Fibroblast of lung (primary cell): ENCODE results near the gene GABBR2. TPM values are rescaled to one million over a fixed set of nuclear protein-coding genes. Genes with fewer than 3 reads are reported as not detected.
"Not testable (repeated sequence)": the region's sequence is repeated elsewhere in the genome, so short reads cannot be mapped to it uniquely, and the experiment has no call there.

Experiments
- DNase-seq, 2 donors: peaks; one replicate each; pipeline versions ENCODE4 v3.0.0 to v3.0.0-alpha.2; 2010; ENCODE audit warnings: low read depth in 2 of 2
- H2AFZ ChIP-seq: 2 replicates; pipeline ENCODE4 v1.5.1; 2012; ENCODE audit warnings: low read length, control low read depth, inconsistent platforms
- H3K27ac ChIP-seq: 2 replicates; pipeline ENCODE4 v1.5.1; 2011; ENCODE audit warnings: low read length, control low read depth; ENCODE audit not compliant: insufficient read depth
- H3K27me3 ChIP-seq: 2 replicates; pipeline ENCODE4 v1.5.1; 2011; ENCODE audit warnings: mild to moderate bottlenecking, low read length; ENCODE audit not compliant: control insufficient read depth, insufficient read depth
- H3K36me3 ChIP-seq: 2 replicates; pipeline ENCODE4 v1.5.1; 2011; ENCODE audit warnings: low read length; ENCODE audit not compliant: control insufficient read depth, insufficient read depth
- H3K4me1 ChIP-seq: 2 replicates; pipeline ENCODE4 v1.5.1; 2011; ENCODE audit warnings: low read length; ENCODE audit not compliant: control insufficient read depth, insufficient read depth; ENCODE audit errors: extremely low read depth
- H3K4me2 ChIP-seq: 2 replicates; pipeline ENCODE4 v1.5.1; 2011; ENCODE audit warnings: low read length, control low read depth; ENCODE audit not compliant: insufficient read depth; ENCODE audit errors: extremely low read depth
- H3K4me3 ChIP-seq, 4 experiments: fragments of 200-600 bp in 1 of 4; sonication (generic) in 1 of 4; replicated peaks in 1 of 4; 2 replicates each; pipeline ENCODE4 v1.5.1; 2011 to 2016; ENCODE audit warnings: low read length in 4 of 4, low read depth in 3 of 4, mild to moderate bottlenecking in 3 of 4, control low read depth in 2 of 4, inconsistent platforms in 1 of 4, mixed read lengths in 1 of 4; ENCODE audit not compliant: insufficient read depth in 1 of 4; ENCODE audit errors: control extremely low read depth in 1 of 4
- H3K79me2 ChIP-seq: 2 replicates; pipeline ENCODE4 v1.5.1; 2012; ENCODE audit warnings: mild to moderate bottlenecking, low read length, inconsistent platforms; ENCODE audit not compliant: control insufficient read depth, insufficient read depth
- H3K9ac ChIP-seq: 2 replicates; pipeline ENCODE4 v1.5.1; 2011; ENCODE audit warnings: mild to moderate bottlenecking, low read length, control low read depth; ENCODE audit not compliant: insufficient read depth
- H3K9me3 ChIP-seq: 2 replicates; pipeline ENCODE4 v1.5.1; 2012; ENCODE audit warnings: low read depth, low read length; ENCODE audit not compliant: control insufficient read depth, insufficient read depth
- H4K20me1 ChIP-seq: 2 replicates; pipeline ENCODE4 v1.5.1; 2011; ENCODE audit warnings: low read length; ENCODE audit not compliant: control insufficient read depth, insufficient read depth; ENCODE audit errors: extremely low read depth
- CTCF ChIP-seq, 2 donors: IDR thresholded peaks in 1 of 2; conservative IDR thresholded peaks in 1 of 2; 1 replicate in 1 of 2; 2 replicates in 1 of 2; pipeline ENCODE4 v1.5.1; 2011 to 2012; ENCODE audit warnings: low read length in 2 of 2, control low read depth in 1 of 2, inconsistent platforms in 1 of 2, low read depth in 1 of 2, mild to moderate bottlenecking in 1 of 2
- EZH2 ChIP-seq: IDR thresholded peaks from 2 replicates; pipeline ENCODE4 v1.5.1; 2012; ENCODE audit warnings: low read length, control low read depth, mild to moderate bottlenecking; ENCODE audit errors: missing control alignments
- polyA plus RNA-seq, 2 donors: library from polyadenylated mRNA; depleted of rRNA in 1 of 2; stranded (reverse) in 1 of 2; unstranded in 1 of 2; fragments of >200 nt; gene quantifications; 2 replicates each; pipeline ENCODE4 v1.2.1, GENCODE V29; 2011 to 2012; ENCODE audit warnings: missing spikeins in 1 of 2
- total RNA-seq: library from RNA; depleted of rRNA; stranded (reverse); fragments of >200 nt; gene quantifications from 2 replicates; pipeline ENCODE4 v1.2.1, GENCODE V29; 2014

GABBR2 gene
- total and polyA plus RNA-seq, 2 donors (not counting 1 experiment from before 2014, with no cell fraction given), result 0.32 to 0.33 TPM

DNA sequence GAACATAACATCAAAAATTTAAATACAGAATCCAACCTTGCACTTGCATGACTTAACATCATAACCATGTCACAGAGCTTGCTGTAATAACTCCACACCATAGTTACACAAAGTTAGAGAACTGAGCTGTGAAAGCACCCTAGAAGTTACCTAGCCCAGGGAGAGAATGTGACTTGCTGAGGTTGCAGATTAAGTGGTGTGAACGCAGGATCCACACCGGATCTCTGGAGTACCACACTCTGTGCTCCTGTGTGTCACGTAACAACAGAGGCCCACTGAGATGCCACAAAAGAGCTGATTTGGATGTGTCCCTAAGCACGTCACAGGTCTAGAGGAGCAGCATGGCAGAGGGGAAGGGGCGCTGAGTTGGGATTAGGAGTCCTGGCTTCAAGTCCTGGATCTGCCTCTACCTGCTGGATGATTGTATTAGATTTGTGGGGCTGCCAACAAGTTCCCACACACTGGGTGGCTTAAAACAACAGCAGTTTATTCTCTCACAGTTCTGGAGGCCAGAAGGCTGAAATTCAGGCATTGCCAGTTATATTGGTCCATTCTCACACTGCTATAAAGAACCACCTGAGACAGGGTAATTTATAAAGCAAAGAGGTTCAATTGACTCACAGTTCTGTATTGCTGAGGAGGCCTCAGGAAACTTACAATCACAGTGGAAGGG, 240.0 kb downstream of the GABBR2 start:
- Histone ChIP-seq H3K9ac (no peak overlapping the region), H3K4me3 (no peak overlapping the region), H3K27ac (no peak overlapping the region), H3K4me2 (no peak overlapping the region), H2AFZ (no peak overlapping the region), H3K79me2 (no peaks in the 10 kb centered on the region), H3K36me3 (no peaks in the 10 kb centered on the region), H4K20me1 (no peaks in the 10 kb centered on the region), H3K9me3 (no peaks in the 10 kb centered on the region), H3K27me3 (no peaks in the 10 kb centered on the region), H3K4me1 (no peaks in the 10 kb centered on the region)
- no peak for DNase-seq
- TF ChIP-seq CTCF (conservative IDR thresholded peaks at IDR 0.05 in 1 of 2, IDR thresholded peaks at IDR 0.05 in 1 of 2; ENCODE audit: low read depth in 1 of 2, low read length in 2 of 2), result no peak
- TF ChIP-seq EZH2, result no peak

DNA sequence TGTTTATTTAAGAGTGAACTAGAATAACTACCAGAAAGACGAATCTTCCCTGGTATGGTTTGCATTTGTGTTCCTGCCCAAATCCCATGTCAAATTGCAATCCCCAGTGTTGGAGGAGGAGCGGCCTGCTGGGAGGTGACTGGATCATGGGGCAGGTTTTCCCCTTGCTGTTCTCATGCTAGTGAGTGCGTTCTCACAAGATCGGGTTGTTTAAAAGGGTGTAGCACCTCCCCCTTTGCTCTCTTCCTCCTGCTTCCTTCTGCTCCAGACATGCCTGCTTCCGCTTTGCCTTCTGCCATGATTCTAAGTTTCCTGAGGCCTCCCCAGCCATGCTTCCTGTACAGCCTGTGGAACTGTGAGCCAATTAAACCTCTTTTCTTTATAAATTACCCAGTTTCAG, 242.9 kb downstream of the GABBR2 start:
- TF ChIP-seq EZH2 (no peak), CTCF (conservative IDR thresholded peaks at IDR 0.05 in 1 of 2, IDR thresholded peaks at IDR 0.05 in 1 of 2; ENCODE audit: low read depth in 1 of 2, low read length in 2 of 2) (no peak)
- Histone ChIP-seq H3K27ac (no peak overlapping the region), H3K9me3 (no peaks in the 10 kb centered on the region), H2AFZ (no peak overlapping the region), H3K4me2 (no peak overlapping the region), H3K4me1 (no peaks in the 10 kb centered on the region), H4K20me1 (no peaks in the 10 kb centered on the region), H3K4me3 (no peak overlapping the region), H3K79me2 (no peaks in the 10 kb centered on the region), H3K27me3 (no peaks in the 10 kb centered on the region), H3K9ac (no peak overlapping the region), H3K36me3 (no peaks in the 10 kb centered on the region)
- no peak for DNase-seq

DNA sequence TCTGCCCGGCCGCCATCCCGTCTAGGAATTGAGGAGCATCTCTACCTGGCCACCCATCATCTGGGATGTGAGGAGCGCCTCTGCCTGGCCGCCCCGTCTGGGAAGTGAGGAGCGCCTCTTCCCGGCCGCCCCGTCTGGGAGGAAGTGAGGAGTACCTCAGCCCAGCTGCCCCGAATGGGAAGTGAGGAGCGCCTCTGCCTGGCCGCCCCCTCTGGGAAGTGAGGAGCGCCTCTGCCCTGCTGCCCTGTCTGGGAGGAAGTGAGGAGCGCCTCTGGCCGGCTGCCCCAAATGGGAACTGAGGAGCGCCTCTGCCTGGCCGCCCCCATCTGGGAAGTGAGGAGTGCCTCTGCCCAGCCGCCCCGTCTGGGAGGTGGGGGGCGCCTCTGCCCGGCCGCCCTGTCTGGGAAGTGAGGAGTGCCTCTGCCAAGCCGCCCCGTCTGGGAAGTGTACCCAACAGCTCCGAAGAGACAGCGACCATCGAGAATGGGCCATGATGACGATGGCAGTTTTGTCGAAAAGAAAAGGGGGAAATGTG, 244.5 kb downstream of the GABBR2 start:
- DNase-seq, result not testable (repeated sequence)

More for the DNA sequence above, 244.5 kb downstream of the GABBR2 start:
- H4K20me1 ChIP-seq, H3K36me3 ChIP-seq, H2AFZ ChIP-seq, H3K4me2 ChIP-seq, H3K79me2 ChIP-seq, H3K9ac ChIP-seq, H3K9me3 ChIP-seq, H3K27me3 ChIP-seq, H3K4me1 ChIP-seq, H3K27ac ChIP-seq, H3K4me3 ChIP-seq: not testable (repeated sequence)
